Measurements from ENCODE around the gene PNPT1.

PNPT1 gene

DNA sequence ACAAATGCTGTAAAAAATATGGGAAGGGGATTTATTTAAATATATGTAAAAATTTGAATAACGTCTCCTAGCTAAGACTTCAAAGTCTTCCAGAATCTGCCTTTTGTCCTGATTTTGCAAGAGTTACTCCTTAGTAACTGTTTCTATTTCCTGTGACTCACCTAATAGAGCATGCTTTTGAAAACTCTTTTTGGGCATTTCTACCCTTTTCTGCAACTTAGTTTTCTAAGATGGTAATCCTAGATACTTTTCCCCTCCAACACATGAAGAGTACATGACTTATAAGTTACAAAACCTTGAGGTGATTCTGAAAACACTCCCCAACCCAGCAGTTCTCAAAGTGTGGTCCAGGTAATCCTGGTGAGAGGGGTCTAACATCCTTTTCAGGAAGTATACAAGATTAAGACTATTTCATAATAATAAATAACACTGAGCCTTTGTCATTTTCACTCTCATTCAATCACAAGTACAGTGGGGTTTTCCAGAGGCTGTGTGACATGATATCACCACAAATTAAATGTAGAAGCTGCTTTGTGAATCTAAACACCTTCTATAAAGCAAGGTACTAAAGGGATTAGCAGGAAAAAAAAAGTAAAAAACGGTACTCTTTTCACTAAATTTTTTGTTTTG lies 108.1 kb downstream of the PNPT1 start:
- Histone ChIP-seq H3K4me1 (ENCODE audit: control insufficient read depth, low read length) (no peaks in the 10 kb centered on the region), H3K4me3 (ENCODE audit: low read length) (no peak overlapping the region), H3K27ac (ENCODE audit: low read depth, low read length) (no peak overlapping the region), H3K79me2 (ENCODE audit: control insufficient read depth, low read length) (peaks cover 18% of the 10 kb centered on the region), H3K27me3 (ENCODE audit: control insufficient read depth, low read length) (no peaks in the 10 kb centered on the region), H3K9me3 (ENCODE audit: control insufficient read depth, insufficient read depth, low read length) (no peaks in the 10 kb centered on the region), H3K4me2 (ENCODE audit: low read length) (no peak overlapping the region), H3K36me3 (ENCODE audit: control insufficient read depth, low read length) (peaks cover 78% of the 10 kb centered on the region), H4K20me1 (ENCODE audit: control insufficient read depth, insufficient read depth, low read depth, low read length) (no peaks in the 10 kb centered on the region), H3F3A (ENCODE audit: control insufficient read depth, insufficient read depth) (peaks cover 6% of the 10 kb centered on the region; the same call in 1 of the 2 replicates), H3K9me2 (replicated peaks; ENCODE audit: control insufficient read depth, low read length) (no peaks in the 10 kb centered on the region)
- TF ChIP-seq EZH2phosphoT487 (IDR thresholded peaks at IDR 0.05; ENCODE audit: borderline replicate concordance, low read length): no peak
- TF ChIP-seq, protein P1, sequence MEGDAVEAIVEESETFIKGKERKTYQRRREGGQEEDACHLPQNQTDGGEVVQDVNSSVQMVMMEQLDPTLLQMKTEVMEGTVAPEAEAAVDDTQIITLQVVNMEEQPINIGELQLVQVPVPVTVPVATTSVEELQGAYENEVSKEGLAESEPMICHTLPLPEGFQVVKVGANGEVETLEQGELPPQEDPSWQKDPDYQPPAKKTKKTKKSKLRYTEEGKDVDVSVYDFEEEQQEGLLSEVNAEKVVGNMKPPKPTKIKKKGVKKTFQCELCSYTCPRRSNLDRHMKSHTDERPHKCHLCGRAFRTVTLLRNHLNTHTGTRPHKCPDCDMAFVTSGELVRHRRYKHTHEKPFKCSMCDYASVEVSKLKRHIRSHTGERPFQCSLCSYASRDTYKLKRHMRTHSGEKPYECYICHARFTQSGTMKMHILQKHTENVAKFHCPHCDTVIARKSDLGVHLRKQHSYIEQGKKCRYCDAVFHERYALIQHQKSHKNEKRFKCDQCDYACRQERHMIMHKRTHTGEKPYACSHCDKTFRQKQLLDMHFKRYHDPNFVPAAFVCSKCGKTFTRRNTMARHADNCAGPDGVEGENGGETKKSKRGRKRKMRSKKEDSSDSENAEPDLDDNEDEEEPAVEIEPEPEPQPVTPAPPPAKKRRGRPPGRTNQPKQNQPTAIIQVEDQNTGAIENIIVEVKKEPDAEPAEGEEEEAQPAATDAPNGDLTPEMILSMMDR (IDR thresholded peaks at IDR 0.05; ENCODE audit: low read depth, low read length, poor library complexity, severe bottlenecking): no peak

Measured in DOHH2 (cell line).